Fibroblast of pulmonary artery (primary cell): Measurements from ENCODE around the gene SLC16A5.

ENCODE experiments used
- DNase-seq: peaks from one replicate; pipeline ENCODE4 v3.0.0-alpha.2; 2010; ENCODE audit warnings: low read depth
- H3K4me3 ChIP-seq: replicated peaks from 2 replicates; pipeline ENCODE4 v1.5.1; 2011; ENCODE audit warnings: low read depth, mild to moderate bottlenecking, control low read depth, low read length, moderate library complexity
- CTCF ChIP-seq: IDR thresholded peaks from 2 replicates; pipeline ENCODE4 v1.5.1; 2011; ENCODE audit warnings: mild to moderate bottlenecking, control low read depth, low read length, inconsistent platforms; ENCODE audit errors: missing control alignments

SLC16A5 gene

GRCh38 chr17:75098861-75099260 is 11.1 kb downstream of the SLC16A5 start:
- DNase-seq, result no peak
- no peak overlapping the region for H3K4me3 ChIP-seq
- TF ChIP-seq CTCF, result no peak

- DNase-seq, result no peak
- no peak overlapping the region for H3K4me3 ChIP-seq
- no peak for TF ChIP-seq CTCF
Measured at GRCh38 chr17:75099881-75100595, 12.3 kb downstream of the SLC16A5 start.

- H3K4me3 ChIP-seq, result no peak overlapping the region
- DNase-seq, result no peak
- TF ChIP-seq CTCF, result no peak
Measured at GRCh38 chr17:75102385-75102821, 14.6 kb downstream of the SLC16A5 start.

- no peak for TF ChIP-seq CTCF
- no peak overlapping the region for H3K4me3 ChIP-seq
- no peak for DNase-seq
Measured at GRCh38 chr17:75103601-75104554, 16.1 kb downstream of the SLC16A5 start.

- peak; percentile 51 for DNase-seq
- TF ChIP-seq CTCF, result peak; percentile 74
Measured at GRCh38 chr17:75105126-75106080, 17.6 kb downstream of the SLC16A5 start.

GRCh38 chr17:75108193-75108592 is 20.4 kb downstream of the SLC16A5 start:
- no peak for TF ChIP-seq CTCF
- no peak for DNase-seq
- H3K4me3 ChIP-seq, result no peak overlapping the region

More at GRCh38 chr17:75105126-75106080, 17.6 kb downstream of the SLC16A5 start:
- H3K4me3 ChIP-seq, result no peak overlapping the region
